Measurements from ENCODE around the gene RING1.

The RING1 gene

GRCh38 chr6:33249732-33250630 is 41.7 kb downstream of the RING1 start:
- DNase-seq = peak; percentile 75

GRCh38 chr6:33250731-33251130 is 42.4 kb downstream of the RING1 start:
- no peak for DNase-seq

- peak; percentile 55 for DNase-seq
These were observed 43.2 kb downstream of the RING1 start for GRCh38 chr6:33251395-33252012.

DNA sequence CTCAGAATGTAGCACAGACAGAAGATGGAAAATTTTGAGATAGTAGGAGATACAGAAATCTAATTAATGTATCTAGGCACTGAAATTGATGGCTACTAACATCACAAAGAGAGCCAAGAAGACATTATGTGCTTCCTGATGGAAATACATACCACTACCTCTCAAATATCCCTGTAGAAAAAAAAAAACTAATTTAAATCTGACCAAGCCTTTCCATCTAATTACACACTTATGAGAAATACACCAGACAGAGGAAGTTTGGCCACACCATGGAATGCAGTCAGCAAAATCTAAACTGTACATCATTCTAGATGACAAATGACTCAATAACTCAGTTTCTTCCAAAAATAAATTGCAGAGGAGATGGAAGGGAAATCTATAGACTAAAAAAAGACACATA is 44.5 kb downstream of the RING1 start:
- peak; percentile 82 for DNase-seq

- no peak for DNase-seq
These were observed 46.3 kb downstream of the RING1 start for GRCh38 chr6:33254591-33254990.

GRCh38 chr6:33259032-33259431 is 50.7 kb downstream of the RING1 start:
- DNase-seq = no peak
